MM.1S (cell line): ENCODE measurements around the gene MMP3.

Experiments used
- CTCF ChIP-seq: fragments of 300-600 bp; sonication (generic); IDR thresholded peaks from 2 replicates; pipeline ENCODE4 v1.5.1; 2016; ENCODE audit warnings: antibody characterized with exemption, low read length, mixed read lengths
- EZH2 ChIP-seq: fragments of 300-600 bp; sonication (generic); optimal IDR thresholded peaks from 2 replicates; pipeline ENCODE3; 2017; ENCODE audit warnings: low read depth, mild to moderate bottlenecking, antibody characterized with exemption, low read length, mixed read lengths

- no peak for TF ChIP-seq EZH2
- TF ChIP-seq CTCF, result no peak
These were observed 35.2 kb upstream of the MMP3 start for GRCh38 chr11:102878595-102878994.
